DMS114 treated with DMSO at 0.1 percent for 48 hours (cell line): Measurements from ENCODE around the gene PTH1R.
A peak's percentile ranks its signal among the peaks of the same experiment; 100 is the strongest.

Experiments
- DNase-seq: peaks from one replicate; lab custom pipeline; 2025; ENCODE audit not compliant: unreplicated experiment; lab: John Stamatoyannopoulos, UW

The PTH1R gene

GRCh38 chr3:46898321-46899150, 21.0 kb downstream of the PTH1R start:
- DNase-seq = no peak

DNA sequence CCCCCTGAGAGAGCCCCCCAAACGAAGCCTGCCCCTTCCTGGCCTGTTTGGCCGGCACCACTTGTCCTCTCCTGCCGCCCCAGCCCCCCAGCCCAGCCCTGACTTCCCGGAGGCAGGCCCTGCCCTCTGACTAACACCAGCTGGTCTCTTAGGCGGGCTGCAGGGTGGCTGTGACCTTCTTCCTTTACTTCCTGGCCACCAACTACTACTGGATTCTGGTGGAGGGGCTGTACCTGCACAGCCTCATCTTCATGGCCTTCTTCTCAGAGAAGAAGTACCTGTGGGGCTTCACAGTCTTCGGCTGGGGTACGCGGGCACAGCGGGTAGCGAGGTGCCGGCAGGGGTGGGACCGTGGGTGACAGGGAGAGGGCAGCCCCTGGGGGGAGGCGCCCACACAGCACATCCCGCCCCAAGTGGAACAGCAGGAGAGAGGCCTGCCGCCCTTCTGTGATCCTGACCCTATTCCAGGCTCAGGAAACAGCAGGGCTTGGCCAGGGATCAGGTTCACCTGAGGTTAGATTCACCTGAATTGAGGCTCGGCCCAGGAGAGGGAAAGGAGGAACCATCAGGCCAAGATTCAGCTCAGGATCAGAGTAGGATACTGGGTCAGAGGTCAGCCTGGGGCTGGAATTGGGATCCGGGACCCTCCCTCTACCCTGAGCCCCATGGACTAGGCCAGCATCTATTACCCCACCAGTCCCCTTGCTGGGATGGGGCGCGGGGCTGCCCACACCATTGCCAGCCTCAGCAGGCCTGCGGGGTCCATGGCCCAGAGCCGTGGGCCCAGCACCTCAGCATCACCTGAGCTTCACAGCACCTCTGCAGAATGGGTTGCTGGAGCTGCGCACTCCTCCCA, 21.9 kb downstream of the PTH1R start:
- no peak for DNase-seq

DNA sequence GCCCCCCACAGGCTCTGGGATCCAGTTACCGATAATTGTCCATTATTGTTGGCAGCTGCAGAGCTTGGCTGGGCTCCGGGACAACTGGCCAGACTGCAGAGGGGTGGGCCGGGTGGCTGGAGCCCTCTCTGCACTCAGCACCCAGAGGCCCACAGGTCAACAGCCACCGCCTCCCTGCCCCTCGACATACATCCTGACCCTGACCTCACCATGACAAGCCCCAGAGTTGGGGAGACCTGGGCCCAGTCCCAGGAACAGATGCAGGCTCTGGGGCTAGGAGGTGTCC, 22.4 kb downstream of the PTH1R start:
- DNase-seq = no peak

GRCh38 chr3:46900356-46900755, 22.8 kb downstream of the PTH1R start:
- no peak for DNase-seq

DNA sequence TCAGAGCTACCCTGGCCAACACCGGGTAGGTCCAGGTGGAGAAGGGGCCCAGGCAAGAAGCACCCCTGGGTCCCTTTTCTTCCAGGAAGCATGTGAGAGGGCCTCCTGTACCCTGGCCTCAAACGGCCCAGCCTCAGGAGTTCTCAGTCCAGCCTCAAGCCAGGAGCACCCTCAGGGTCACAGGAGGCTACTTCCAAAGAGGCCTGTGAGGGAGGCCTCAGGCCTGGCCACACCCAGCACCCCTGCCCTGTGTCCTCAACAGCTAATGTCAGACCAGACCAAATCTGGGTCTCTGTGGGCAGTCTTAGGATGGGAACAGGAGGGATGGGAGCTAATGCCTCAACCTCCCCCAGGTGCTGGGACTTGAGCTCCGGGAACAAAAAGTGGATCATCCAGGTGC, 23.5 kb downstream of the PTH1R start:
- DNase-seq = no peak

GRCh38 chr3:46901591-46902187, 24.2 kb downstream of the PTH1R start:
- no peak for DNase-seq

GRCh38 chr3:46902188-46902631, 24.7 kb downstream of the PTH1R start:
- DNase-seq = no peak

GRCh38 chr3:46903341-46904302, 26.1 kb downstream of the PTH1R start:
- DNase-seq = no peak

DNA sequence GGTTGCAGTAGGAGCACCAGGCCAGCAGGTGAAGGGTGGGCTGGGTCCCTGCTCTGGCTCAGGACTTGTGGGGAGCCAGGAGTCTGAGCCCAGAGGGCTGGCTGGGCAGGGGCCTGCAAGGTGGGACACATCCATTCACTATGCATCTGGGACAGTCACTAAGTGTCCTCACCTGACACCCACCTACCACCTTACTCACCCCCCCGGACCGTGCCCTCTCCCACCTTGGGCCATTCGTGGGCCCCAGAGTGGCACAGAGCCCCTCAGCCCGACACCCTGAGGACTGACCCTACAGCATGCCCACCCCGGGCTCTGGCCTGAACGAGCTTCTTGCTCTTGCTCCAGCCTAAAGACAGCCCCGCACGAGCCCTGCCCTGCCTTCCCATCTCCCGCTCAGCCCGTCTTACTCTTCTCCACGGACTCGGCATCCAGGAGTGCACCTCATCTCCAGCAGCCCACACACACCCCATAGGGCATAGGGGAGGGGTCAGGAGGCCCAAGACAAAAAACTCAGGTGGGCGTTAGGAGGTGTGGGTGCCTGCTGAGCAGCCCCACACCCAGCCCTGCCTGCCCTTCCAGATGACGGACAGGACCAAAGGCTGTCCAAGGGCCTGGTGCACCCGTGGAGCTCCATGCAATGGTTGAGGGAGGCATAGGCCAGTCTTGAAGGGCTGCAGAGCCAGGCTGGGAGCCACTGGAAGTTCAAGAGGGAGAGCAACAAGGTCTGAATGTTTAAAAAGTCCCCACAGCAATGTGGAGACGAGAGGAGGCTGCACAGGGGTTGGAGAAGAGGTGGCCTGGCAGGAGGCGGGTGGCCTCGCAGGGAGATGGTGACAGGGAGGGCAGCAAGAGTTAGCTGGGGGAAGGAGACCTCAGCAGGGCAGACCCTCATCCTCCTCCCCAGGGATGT, 27.0 kb downstream of the PTH1R start:
- no peak for DNase-seq

DNA sequence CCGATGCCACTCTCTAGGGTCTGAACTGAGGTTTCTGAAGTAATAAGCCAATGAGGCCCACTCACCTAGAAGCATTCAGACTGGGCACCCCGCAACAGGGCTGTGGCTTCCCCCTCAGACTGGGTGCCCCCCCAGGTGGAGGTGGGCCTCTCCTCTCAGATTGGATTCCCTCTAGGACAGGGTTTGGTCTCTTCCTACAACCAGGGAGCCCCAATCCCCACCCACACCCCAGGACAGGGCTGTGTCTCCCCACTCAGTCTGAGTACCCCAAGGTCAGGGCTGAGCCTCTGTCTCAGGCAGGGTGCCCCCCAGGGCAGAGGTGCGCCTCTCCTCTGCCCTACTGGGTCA, 27.7 kb downstream of the PTH1R start:
- no peak for DNase-seq

GRCh38 chr3:46905661-46906451, 28.3 kb downstream of the PTH1R start:
- no peak for DNase-seq

DNA sequence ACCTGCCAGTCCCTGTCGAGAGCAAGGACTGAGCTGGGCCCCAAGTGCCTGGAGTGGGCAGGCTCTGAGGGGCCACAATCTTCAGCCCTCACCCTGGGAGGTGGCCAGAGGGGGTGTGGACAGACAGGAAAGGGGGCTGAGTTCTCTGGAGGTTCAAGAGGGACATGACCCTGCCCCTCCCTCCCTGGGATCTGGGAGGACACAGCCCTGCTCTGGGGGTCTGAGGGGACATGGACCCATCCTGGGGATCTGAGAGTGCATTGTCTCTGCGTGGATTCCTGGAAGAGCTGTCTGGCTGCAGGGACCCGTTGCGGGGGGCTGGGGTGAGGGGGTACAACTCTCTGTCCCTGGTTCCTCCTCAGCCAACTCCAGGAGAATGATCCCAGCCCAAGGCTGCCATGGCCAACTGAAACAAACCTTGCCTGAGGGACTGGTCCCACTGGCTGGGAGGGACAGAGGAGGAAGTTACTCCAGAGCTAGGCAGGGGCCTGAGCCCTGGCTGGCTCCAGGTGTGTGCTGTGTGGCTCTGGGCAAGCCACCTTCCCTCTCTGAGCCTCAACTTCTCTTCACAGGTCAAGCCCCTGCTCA, 29.0 kb downstream of the PTH1R start:
- DNase-seq = no peak

- no peak for DNase-seq
Observed at GRCh38 chr3:46907271-46907670, 29.8 kb downstream of the PTH1R start.

DNA sequence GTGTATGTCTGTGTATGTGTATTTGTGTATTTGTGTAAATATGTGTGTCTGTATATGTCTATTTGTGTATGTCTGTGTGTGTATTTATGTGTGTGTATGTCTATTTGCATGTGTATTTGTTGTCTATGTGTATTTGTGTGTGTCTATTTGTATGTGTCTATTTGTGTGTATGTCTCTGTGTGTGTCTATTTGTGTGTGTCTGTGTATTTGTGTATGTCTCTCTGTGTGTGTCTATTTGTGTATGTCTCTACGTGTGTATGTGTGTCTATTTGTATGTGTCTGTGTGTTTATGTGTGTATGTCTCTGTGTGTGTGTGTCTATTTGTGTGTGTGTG, 30.4 kb downstream of the PTH1R start:
- DNase-seq = no peak

DNA sequence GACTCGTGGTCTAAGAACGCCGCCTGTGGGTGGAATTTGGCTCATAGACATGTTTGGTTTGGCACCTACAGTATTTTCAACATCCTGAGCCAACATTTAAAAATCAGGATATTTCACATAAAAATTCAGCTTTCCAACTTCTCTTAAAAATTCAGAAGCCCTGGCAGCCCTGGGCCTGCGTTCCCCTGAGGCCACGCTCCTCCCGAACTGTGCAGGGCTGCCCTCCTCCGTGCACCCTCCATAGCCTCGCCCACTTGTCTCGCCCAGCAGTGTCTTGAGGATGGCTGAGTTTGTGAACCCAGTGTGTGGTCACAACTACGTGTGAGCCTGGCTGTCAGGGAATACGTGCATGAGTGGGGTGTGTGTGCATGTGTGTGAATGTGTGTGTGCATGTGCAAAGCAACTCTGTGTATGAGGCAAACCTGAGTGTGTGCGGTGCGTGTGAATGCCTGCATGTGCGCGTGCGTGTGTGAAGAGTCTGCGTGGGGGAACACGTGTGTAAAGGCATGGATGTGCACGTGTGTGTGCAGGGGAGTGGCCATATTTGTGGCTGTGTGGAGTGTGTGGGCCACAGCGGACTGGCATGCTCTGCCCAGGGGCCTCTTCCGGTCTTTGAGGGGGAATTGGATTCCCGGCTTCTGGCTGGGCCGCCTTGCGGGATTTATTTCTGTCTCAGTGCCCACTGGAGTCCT, 30.9 kb downstream of the PTH1R start:
- DNase-seq = no peak

GRCh38 chr3:46908986-46909534, 31.5 kb downstream of the PTH1R start:
- no peak for DNase-seq

DNA sequence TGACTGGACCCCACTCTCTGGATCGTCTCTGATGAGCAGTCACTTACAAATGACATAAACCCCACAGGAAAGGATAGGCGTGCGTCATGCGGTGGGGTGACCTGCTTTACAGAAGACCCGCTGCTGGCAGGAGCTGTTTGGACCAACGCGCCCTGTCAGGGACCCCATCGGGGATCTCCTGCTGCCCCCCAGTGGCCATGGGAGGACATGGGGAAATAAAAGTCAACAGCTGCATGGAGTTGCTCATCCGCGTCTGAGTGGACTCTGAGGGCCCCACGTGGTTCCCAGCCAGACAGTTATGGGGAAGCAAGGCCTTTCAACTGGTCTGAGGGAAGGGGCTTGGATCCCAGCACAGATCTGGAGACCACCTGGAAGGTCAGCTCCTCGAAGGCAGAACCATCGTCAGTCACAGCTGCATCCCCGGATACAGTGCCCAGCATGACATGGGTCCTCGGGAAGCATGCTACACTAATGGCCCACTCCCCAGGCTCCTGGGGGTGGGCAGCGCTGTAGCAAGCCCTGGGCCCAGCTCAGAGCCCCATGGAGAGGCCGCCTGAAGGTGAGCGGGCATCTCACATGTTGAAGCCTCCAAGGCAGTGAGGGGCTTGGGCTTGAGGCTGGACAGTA, 32.1 kb downstream of the PTH1R start:
- DNase-seq = peak; percentile 62
